HepG2 (cell line): ENCODE results near the gene VSTM1. TPM values are rescaled to one million over a fixed set of nuclear protein-coding genes. Genes with fewer than 3 reads are reported as not detected.
"Not testable (repeated sequence)": the region's sequence is repeated elsewhere in the genome, so short reads cannot be mapped to it uniquely, and the experiment has no call there.

Experiments
- ATF7 ChIP-seq, 2 experiments: fragments of 450-650 bp in 1 of 2; sonication (generic) in 1 of 2; formaldehyde crosslinking in 1 of 2; IDR thresholded peaks; 2 replicates each; pipeline versions ENCODE4 v1.4.0 to v1.6.1; 2016 to 2020; ENCODE audit warnings: antibody characterized with exemption in 1 of 2, mild to moderate bottlenecking in 1 of 2, missing genetic modification reagents in 1 of 2
- ATF7-NPFF ChIP-seq: sonication (generic); formaldehyde crosslinking; IDR thresholded peaks from 2 replicates; pipeline ENCODE4 v1.8.1; 2023; ENCODE audit warnings: mild to moderate bottlenecking, low read depth, missing genetic modification reagents, moderate library complexity
- CENPT ChIP-seq: sonication (generic); formaldehyde crosslinking; IDR thresholded peaks from 2 replicates; pipeline ENCODE4 v1.8.0; 2022; ENCODE audit warnings: low read depth, mild to moderate bottlenecking, moderate library complexity, missing genetic modification reagents
- HES4 ChIP-seq: sonication (generic); formaldehyde crosslinking; IDR thresholded peaks from 2 replicates; pipeline ENCODE4 v1.9.0; 2021; ENCODE audit warnings: mild to moderate bottlenecking, missing genetic modification reagents, borderline replicate concordance
- LBX2 ChIP-seq: sonication (generic); formaldehyde crosslinking; IDR thresholded peaks from 2 replicates; pipeline ENCODE4 v1.5.0; 2020; ENCODE audit warnings: missing genetic modification reagents, mild to moderate bottlenecking, borderline replicate concordance
- RARA ChIP-seq: IDR thresholded peaks from 2 replicates; pipeline ENCODE4 v1.6.1; 2016; ENCODE audit warnings: missing genetic modification reagents, missing compliant biosample characterization
- STAT5B ChIP-seq: sonication (generic); formaldehyde crosslinking; IDR thresholded peaks from 2 replicates; pipeline ENCODE4 v1.4.0; 2020; ENCODE audit warnings: missing genetic modification reagents
- TFAP4 ChIP-seq: sonication (generic); IDR thresholded peaks from 2 replicates; pipeline ENCODE4 v1.6.1; 2016; ENCODE audit warnings: low read depth, borderline replicate concordance
- THAP11 ChIP-seq: IDR thresholded peaks from 2 replicates; pipeline ENCODE4 v1.6.1; 2016; ENCODE audit warnings: missing biosample characterization, missing genetic modification reagents
- ZFP36L1 ChIP-seq: sonication (generic); formaldehyde crosslinking; IDR thresholded peaks from 2 replicates; pipeline ENCODE4 v1.8.0; 2022; ENCODE audit warnings: mild to moderate bottlenecking, missing genetic modification reagents, moderate library complexity
- ZFP90 ChIP-seq: sonication (generic); formaldehyde crosslinking; IDR thresholded peaks from 2 replicates; pipeline ENCODE4 v1.8.0; 2022; ENCODE audit warnings: missing genetic modification reagents, mild to moderate bottlenecking, inconsistent platforms, borderline replicate concordance
- ZNF619 ChIP-seq: sonication (generic); formaldehyde crosslinking; IDR thresholded peaks from 2 replicates; pipeline ENCODE4 v1.4.0; 2020; ENCODE audit warnings: mild to moderate bottlenecking, missing genetic modification reagents
- ZNF776 ChIP-seq: sonication (generic); formaldehyde crosslinking; IDR thresholded peaks from 2 replicates; pipeline ENCODE4 v1.4.0; 2020; ENCODE audit warnings: mild to moderate bottlenecking, missing genetic modification reagents
- ZNF792 ChIP-seq: IDR thresholded peaks from 2 replicates; pipeline ENCODE4 v1.6.1; 2016
- ZNF883 ChIP-seq: sonication (generic); formaldehyde crosslinking; IDR thresholded peaks from 2 replicates; pipeline ENCODE4 v1.5.1; 2020; ENCODE audit warnings: mild to moderate bottlenecking, missing genetic modification reagents; ENCODE audit errors: not compliant biosample characterization
- ZSCAN22 ChIP-seq: sonication (generic); formaldehyde crosslinking; IDR thresholded peaks from 2 replicates; pipeline ENCODE4 v1.4.0; 2020; ENCODE audit warnings: mild to moderate bottlenecking, missing genetic modification reagents
- ZSCAN9 ChIP-seq: IDR thresholded peaks from 2 replicates; pipeline ENCODE4 v1.6.1; 2016; ENCODE audit warnings: borderline replicate concordance
- polyA plus RNA-seq, 8 experiments: library from polyadenylated mRNA; depleted of rRNA in 3 of 8; stranded (reverse) in 7 of 8; unstranded in 1 of 8; fragments of >200 nt; fragmentation: Illumina TruSeq in 4 of 8; extraction: Trizol in 4 of 8; gene quantifications; 2 replicates each; pipeline versions ENCODE4 v1.2.1 to v1.2.3, GENCODE V29; 2011 to 2016; ENCODE audit warnings: low read depth in 4 of 8, missing spikeins in 1 of 8, mixed read lengths in 1 of 8; ENCODE audit not compliant: insufficient read depth in 1 of 8
- total RNA-seq, 5 experiments: library from RNA; depleted of rRNA; stranded (reverse); fragments of >200 nt; fragmentation: Illumina TruSeq; extraction: Trizol; gene quantifications; 2 replicates each; pipeline ENCODE4 v1.2.3, GENCODE V29; 2016; ENCODE audit warnings: low read depth in 1 of 5
- TF ChIP-seq, protein P1 (sequence below): sonication (generic); formaldehyde crosslinking; IDR thresholded peaks from 2 replicates; pipeline ENCODE4 v1.4.0; 2020; ENCODE audit warnings: missing genetic modification reagents, borderline replicate concordance
- TF ChIP-seq, protein P2 (sequence below): sonication (generic); formaldehyde crosslinking; IDR thresholded peaks from 2 replicates; pipeline ENCODE4 v1.5.0; 2020; ENCODE audit warnings: missing genetic modification reagents
- TF ChIP-seq, protein P3 (sequence below): sonication (generic); formaldehyde crosslinking; IDR thresholded peaks from 2 replicates; pipeline ENCODE4 v1.5.0; 2020; ENCODE audit warnings: mild to moderate bottlenecking, missing genetic modification reagents

Gene VSTM1
- total and polyA plus RNA-seq, 2 of the 13 experiments (the other 11 are each of a cell fraction or from before 2014, with no cell fraction given): not detected

DNA sequence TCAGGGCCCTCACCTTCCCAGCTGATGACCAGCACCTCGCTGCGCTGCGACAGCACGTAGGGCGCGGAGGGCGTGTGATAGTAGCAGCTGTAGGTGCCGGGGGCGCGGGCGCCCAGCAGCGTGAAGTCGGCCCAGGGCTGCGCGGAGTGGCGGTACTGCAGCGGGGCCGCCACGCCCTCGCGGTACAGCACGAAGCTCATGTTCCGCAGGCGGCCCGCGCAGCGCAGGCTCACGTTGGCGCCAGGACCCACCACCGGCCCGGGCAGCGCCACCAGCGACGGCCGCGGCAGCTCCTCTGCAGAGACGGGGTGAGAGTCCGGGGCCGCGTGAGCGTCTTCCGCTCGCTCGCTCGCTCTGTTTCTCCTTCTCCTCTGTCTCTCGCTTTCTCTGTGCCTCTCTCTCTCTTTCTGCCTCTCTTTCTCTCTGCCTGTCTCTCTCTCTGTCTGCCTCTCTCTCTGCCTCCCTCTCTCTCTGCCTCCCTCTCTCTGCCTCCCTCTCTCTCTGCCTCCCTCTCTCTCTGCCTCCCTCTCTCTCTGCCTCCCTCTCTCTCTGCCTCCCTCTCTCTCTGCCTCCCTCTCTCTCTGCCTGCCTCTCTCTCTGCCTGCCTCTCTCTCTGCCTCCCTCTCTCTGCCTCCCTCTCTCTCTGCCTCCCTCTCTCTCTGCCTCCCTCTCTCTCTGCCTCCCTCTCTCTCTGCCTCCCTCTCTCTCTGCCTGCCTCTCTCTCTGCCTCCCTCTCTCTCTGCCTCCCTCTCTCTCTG, 32.3 kb upstream of the VSTM1 start (continued):
- TF ChIP-seq, protein P1, sequence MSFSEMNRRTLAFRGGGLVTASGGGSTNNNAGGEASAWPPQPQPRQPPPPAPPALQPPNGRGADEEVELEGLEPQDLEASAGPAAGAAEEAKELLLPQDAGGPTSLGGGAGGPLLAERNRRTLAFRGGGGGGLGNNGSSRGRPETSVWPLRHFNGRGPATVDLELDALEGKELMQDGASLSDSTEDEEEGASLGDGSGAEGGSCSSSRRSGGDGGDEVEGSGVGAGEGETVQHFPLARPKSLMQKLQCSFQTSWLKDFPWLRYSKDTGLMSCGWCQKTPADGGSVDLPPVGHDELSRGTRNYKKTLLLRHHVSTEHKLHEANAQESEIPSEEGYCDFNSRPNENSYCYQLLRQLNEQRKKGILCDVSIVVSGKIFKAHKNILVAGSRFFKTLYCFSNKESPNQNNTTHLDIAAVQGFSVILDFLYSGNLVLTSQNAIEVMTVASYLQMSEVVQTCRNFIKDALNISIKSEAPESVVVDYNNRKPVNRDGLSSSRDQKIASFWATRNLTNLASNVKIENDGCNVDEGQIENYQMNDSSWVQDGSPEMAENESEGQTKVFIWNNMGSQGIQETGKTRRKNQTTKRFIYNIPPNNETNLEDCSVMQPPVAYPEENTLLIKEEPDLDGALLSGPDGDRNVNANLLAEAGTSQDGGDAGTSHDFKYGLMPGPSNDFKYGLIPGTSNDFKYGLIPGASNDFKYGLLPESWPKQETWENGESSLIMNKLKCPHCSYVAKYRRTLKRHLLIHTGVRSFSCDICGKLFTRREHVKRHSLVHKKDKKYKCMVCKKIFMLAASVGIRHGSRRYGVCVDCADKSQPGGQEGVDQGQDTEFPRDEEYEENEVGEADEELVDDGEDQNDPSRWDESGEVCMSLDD (CRISPR knock-in tag): 0 out of 2 replicates have a peak, but pooled peaks have one; percentile 28
- TF ChIP-seq ZFP90 (CRISPR knock-in tag): 0 out of 2 replicates have a peak, but pooled peaks have one; percentile 43
- TF ChIP-seq ATF7-NPFF (CRISPR knock-in tag): peak; percentile 95
- 0 out of 2 replicates have a peak, but pooled peaks have one; percentile 43 for TF ChIP-seq ZNF792 (CRISPR knock-in tag)
- peak; percentile 84 for TF ChIP-seq ZSCAN22 (CRISPR knock-in tag)
- TF ChIP-seq TFAP4: 0 out of 2 replicates have a peak, but pooled peaks have one; percentile 13
- TF ChIP-seq ZNF776 (CRISPR knock-in tag): peak; percentile 88; the same call in 1 of the 2 replicates
- TF ChIP-seq, protein P2, sequence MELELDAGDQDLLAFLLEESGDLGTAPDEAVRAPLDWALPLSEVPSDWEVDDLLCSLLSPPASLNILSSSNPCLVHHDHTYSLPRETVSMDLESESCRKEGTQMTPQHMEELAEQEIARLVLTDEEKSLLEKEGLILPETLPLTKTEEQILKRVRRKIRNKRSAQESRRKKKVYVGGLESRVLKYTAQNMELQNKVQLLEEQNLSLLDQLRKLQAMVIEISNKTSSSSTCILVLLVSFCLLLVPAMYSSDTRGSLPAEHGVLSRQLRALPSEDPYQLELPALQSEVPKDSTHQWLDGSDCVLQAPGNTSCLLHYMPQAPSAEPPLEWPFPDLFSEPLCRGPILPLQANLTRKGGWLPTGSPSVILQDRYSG (CRISPR knock-in tag): peak; percentile 89
- 0 out of 2 replicates have a peak, but pooled peaks have one; percentile 40 for TF ChIP-seq ZNF619 (CRISPR knock-in tag)
- 0 out of 2 replicates have a peak, but pooled peaks have one; percentile 49 for TF ChIP-seq ZFP36L1 (CRISPR knock-in tag)
- TF ChIP-seq ZNF883: peak; percentile 24
- peak; percentile 58; the same call in 1 of the 2 replicates for TF ChIP-seq THAP11 (CRISPR knock-in tag)
- TF ChIP-seq CENPT (CRISPR knock-in tag): peak; percentile 90; the same call in 1 of the 2 replicates
- TF ChIP-seq ZSCAN9 (CRISPR knock-in tag): peak; percentile 22; the same call in 1 of the 2 replicates
- TF ChIP-seq, protein P3, sequence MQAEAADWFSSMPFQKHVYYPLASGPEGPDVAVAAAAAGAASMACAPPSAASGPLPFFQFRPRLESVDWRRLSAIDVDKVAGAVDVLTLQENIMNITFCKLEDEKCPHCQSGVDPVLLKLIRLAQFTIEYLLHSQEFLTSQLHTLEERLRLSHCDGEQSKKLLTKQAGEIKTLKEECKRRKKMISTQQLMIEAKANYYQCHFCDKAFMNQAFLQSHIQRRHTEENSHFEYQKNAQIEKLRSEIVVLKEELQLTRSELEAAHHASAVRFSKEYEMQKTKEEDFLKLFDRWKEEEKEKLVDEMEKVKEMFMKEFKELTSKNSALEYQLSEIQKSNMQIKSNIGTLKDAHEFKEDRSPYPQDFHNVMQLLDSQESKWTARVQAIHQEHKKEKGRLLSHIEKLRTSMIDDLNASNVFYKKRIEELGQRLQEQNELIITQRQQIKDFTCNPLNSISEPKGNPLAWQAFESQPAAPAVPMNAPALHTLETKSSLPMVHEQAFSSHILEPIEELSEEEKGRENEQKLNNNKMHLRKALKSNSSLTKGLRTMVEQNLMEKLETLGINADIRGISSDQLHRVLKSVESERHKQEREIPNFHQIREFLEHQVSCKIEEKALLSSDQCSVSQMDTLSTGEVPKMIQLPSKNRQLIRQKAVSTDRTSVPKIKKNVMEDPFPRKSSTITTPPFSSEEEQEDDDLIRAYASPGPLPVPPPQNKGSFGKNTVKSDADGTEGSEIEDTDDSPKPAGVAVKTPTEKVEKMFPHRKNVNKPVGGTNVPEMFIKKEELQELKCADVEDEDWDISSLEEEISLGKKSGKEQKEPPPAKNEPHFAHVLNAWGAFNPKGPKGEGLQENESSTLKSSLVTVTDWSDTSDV (CRISPR knock-in tag): 0 out of 2 replicates have a peak, but pooled peaks have one; percentile 46
- peak; percentile 70; the same call in 1 of the 2 replicates for TF ChIP-seq HES4 (CRISPR knock-in tag)
- TF ChIP-seq LBX2: peak; percentile 62; the same call in 1 of the 2 replicates
- 0 out of 2 replicates have a peak, but pooled peaks have one; percentile 58 for TF ChIP-seq STAT5B (CRISPR knock-in tag)
- peak; percentile 50 for TF ChIP-seq RARA (CRISPR knock-in tag)
- TF ChIP-seq ATF7 (IDR thresholded peaks at IDR 0.05): not testable (repeated sequence)
- TF ChIP-seq ATF7 (CRISPR knock-in tag; IDR thresholded peaks at IDR 0.05): 0 out of 2 replicates have a peak, but pooled peaks have one; percentile 24
